Measurements from ENCODE around the gene CCL18.
"Not testable (repeated sequence)": the region's sequence is repeated elsewhere in the genome, so short reads cannot be mapped to it uniquely, and the experiment has no call there.

The CCL18 gene, protein sequence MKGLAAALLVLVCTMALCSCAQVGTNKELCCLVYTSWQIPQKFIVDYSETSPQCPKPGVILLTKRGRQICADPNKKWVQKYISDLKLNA

DNA sequence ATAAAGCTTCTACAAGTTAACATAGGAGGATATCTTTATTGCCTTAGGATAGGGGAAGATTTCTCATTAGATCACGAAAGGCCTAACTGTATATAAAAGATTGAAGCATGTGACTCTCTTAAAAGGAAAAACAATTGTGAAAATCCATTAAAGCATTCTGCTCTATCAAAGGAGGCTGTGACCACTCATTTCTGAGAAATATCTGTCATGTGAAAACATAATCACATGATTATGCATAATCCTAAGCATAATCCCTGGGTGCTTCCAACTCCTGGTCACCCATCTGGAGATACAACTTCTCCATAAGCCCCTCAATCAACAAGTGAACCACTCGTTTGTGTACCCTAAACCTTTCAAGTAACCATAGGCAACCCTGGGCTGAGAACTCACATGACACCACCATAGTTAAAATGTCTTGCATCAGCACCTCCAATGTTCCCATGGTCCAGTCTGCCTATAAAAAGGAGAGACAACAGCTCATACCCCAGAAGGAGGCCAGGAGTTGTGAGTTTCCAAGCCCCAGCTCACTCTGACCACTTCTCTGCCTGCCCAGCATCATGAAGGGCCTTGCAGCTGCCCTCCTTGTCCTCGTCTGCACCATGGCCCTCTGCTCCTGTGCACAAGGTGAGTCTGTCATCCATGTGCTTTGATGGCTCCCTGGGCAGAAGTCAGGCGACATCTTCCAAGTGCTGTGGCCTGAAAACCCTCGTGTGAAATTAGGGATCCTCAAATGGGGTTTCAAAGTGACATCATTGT is at the start of gene CCL18:
Gene CCL18 (plus strand): TSS at position 487 of the 756 bp plus-strand sequence. CDS start 71 bp downstream, at position 558.
- DNase-seq = no peak

DNA sequence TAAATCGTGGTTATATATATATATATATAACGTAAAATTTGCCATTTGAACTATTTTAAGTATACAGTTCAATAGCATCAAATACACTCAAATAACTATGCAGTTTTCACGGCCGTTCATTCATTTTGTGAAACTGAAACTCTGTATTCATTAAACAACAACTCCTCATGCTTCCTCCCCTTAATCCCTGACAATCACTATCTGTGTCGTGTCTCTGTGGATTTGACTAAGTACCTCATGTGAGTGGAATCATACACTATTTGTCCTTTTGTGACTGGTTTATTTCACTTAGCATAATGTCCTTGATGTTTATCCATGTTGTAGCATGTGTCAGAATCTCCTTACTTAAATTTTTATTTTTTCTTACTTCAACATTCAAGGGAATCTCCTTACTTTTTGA is 49.1 kb upstream of the CCL18 start:
- no peak for DNase-seq

DNA sequence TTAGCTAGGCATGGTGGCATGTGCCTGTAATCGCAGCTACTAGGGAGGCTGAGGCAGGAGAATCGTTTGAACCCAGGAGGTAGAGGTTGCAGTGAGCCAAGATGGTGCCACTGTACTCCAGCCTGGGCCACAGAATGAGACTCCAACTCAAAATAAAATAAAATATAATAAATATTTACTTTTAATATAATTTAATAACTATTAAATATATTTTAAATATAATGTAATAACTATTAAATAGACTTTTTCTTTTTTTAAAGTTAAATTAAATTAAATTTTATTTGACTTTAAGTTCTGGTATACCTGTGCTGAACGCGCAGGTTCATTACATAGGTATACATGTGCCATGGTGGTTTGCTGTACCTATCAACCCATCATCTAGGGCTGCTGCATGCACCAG is 48.2 kb upstream of the CCL18 start:
- DNase-seq = not testable (repeated sequence)

DNA sequence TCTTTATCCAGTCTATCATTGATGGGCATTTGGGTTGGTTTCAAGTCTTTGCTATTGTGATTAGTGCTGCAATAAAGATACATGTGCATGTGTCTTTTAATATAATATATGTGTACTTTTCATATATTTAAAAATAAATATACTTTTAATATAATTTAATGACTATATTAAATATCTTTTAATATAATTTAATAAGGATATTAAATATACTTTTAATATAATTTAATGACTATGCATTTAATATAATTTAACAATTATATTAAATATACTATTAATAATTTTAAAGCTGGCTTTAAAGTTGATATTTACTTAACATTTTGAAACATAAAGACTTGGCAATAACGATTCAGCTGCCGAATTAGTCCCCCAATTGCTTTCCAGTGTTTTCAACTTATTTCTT is 47.5 kb upstream of the CCL18 start:
- DNase-seq = no peak

DNA sequence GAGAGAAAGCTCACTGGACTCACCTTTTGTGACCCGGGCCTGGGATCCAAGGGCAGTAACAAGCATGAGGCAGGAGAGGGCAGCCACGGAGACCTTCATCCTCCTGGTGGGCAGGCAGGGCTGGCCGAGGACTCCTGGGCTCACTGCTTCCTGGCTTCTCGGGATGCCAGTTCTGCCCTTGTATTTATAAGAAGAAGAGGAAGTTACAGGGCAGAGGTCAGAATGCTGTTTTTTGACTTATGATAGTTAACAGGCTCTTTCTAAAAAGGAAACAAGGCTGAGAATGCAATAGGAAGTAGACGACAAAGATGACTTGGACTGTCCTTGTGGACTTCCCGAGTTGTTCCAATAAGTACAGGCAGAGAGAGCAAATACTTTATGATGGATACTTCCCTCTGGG is 46.3 kb upstream of the CCL18 start, which contains the start of gene CCL23:
Gene CCL23 (minus strand): TSS at position 174 of the 400 bp plus-strand sequence. CDS start 75 bp downstream, at position 99.
- no peak for DNase-seq

DNA sequence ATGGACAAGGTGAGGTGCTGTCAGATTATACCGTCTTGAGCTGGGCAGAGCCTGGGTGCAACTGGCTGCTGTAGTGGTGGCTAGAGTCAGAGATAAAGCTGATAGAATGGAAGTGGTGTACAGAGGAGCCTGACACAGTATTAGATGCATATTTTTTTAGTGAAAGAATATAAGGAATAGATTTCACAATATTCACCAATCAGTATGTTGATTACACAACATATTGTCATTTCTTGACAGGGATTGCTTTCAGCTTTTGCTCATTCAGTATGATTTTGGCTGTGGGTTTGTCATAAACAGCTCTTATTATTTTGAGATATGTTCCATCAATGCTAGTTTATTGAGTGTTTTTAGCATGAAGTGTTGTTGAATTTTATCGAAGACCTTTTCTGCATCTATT is 44.6 kb upstream of the CCL18 start:
- no peak for DNase-seq

DNA sequence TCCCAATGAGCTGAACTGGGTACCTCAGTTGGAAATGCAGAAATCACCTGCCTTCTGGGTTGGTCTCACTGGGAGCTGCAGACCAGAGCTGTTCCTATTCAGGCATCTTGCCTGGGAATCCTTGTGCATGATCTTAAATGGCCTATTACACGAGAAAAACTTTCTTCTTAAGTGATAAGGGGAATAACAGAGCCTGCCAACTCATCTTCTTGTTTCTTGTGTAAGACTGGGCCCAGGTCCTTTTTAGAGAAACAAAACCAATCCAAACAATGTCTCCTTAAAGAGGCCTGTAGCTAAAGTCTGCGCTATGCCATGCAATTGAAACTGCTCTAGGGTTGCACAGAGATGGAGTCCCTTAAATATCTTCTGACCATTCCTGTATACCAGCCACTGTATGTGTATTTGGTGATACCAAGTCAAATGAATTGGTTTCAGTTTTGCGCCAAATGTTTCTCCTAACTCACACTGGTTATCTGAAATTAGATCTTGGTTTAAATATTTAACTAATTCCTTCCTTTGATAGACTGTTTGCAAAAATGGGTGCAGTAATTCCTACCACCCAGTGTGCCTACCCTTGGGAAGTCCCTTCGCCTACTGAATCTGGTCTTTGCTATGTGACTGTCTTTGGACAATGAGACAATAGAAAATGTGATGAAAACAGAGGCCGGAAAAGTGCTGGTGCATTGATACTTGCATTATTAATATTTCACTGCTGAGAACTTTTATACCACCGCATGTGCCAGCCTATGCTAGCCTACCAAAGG is 39.8 kb upstream of the CCL18 start:
- DNase-seq = no peak

DNA sequence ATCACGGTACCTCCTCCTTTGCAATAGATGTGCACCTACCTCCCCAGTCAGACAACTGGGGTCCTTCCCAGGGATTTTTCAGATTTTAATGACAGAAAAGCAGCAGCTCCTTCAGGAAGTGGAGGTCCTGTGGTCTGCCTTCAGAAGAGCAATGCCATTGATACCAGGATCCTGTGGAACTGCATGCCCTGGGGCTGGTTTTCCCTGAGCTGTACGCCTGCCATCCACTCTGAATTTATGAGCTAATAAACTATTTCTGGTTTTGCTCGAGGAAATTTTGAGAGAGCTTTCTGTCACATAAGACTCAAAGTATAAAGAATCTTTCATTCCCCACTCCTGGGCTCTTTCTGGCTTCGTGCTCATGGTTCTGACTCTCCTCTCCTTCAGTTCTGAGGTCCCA is 36.3 kb upstream of the CCL18 start:
- DNase-seq = no peak

DNA sequence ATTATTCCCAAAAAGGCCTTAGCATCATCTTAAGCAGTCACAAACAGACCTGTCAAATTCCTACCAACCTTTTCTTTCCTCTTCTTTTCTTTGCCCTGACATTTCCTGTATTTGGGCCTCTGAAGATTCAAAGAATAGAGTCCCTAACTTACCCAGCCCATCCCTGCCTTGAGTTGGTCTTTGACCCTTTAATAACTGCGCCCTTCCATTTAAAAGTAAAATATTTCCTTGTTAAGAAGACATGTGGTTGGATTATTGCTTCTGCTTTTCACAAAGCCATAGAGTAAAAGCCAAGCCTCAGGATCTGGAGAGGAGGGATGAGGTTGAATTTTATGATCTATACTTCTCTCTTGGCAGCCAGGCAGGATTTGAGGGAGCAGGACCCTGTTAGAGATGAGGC is 33.1 kb upstream of the CCL18 start:
- no peak for DNase-seq

DNA sequence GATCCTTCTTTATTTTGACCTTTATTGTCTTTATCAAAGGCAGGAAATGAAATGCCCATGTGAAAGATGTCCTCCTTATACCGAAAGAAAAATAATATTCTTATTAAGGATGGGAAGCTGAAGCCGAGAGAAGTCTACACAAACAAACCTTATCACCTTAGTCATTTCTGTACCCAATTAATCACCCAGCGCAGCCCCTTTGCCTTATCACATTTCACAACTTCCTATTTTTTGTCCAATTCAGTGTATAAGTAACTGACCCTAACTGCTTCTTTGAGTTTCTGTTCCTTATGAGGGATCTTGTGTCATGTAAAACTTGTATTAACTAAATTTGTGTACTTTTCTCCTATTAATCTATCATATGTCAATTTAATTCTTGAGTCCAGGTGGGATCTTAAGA is 29.9 kb upstream of the CCL18 start:
- DNase-seq = no peak

DNA sequence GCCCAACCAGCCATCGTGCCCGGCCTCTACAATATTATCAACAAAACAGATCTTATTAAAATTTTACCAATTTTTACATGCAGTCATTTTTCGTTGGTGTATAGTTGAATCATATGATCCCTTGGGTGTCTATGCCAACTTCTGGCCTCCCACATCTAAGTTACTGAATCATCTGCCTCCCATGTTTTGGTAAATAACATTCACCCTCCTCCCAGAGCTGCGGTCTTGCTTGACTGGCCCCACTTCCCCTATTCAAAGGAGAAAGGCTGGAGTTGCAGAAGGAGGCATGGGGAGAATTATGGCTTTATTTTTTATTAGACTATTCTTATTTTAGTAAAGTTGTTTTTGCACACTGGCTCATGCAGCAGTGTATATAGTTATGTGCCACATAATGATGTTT is 27.8 kb upstream of the CCL18 start:
- DNase-seq = no peak

DNA sequence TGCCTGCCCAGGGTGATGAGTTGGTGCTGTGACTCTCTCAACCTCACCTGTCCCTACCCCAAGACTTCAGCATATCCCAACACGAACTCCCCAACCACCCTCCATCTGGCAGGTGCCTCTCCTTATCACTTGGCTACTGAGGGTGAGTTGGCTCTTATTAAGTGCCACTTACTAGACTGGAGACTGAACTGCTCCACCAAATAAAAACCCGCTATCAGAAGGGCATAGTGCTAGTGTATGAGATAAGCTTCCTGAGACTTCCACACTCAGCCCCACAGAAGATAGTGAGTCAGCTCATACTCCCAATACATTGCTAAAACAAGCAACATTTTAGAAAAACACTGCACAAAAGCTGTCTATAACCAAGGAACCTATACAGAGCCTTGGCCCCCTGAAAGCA is 16.0 kb upstream of the CCL18 start:
- DNase-seq = no peak

DNA sequence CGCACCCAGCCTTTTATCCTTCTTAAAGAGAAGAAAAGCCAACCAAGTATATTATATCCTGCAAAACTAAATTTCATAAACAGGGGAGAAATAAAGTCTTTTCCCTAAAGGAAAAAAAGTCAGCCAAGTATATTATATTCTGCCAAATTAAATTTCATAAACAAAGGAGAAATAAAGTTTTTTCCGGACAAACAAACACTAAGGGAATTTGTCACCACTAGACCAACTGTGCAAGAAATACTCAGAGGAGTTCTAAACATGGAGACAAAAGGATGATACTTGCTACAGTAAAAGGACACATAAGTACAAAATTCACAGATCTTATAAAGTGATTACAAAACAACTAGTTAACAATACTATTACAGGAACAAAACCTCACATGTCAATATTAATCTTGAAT is 14.4 kb upstream of the CCL18 start:
- no peak for DNase-seq

DNA sequence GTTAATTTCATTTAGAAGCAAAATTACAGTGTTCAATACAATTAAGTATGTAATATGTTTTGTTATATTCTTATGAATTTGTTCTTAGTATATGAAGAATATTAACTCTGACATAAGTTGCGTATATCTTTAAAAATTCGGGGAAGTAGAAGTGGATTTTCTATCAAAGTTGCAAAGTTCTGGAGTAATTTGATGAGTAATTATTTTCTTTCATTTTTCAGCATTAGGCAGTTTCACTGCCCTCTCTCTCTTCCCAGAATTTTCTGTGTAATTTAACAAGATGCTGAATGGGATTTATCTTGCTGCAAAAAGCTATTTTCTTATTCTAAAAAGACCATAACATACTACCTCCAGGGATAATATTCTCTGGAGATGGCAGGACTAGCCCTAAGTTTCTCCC is 8.9 kb upstream of the CCL18 start:
- DNase-seq = no peak

DNA sequence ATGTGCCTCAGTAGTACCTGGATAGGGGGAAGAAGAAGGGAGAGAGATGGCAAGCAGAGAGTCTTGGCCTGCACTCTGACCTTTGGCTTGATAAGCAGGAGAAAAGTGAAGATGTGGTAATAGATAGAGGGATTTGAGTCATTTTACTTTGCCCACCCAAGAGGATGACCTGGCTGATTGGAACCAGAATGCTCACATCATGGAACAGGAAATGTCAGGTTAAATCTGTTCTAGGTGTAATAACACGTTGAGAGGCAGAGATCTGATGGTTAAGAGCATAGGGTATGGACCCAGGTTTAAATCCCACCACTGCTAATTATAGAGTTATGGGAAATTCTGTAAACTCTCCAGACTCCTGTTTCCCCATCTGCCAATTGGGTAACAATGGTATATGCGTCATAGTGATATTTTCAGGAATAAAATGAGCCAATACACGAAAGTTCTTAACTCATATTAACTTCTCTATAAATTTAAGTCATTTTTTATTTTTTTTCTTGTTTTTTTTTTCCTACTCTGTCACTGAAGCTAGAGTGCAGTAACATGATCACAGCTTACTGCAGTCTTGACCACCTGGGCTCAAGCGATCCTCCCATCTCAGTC is 8.1 kb upstream of the CCL18 start:
- DNase-seq = no peak

DNA sequence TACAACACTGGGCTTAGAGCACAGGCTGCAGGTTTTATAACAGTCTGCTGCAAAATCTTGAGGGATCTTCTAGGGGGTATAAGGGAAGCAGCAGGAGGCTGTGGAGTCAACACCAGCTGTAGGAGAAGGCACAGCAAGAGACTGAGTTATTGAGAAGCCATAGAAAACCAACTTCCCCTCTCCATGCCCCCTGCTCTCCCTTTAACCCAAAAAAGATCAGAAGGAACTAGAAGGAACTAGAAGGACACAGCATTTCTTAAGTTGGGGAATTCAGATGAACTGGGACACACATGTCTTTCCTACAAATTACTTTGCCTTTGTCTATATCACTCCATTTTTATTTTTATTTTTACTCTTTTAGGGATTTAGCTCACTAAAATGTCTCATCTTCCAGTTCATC is 6.2 kb upstream of the CCL18 start:
- no peak for DNase-seq

DNA sequence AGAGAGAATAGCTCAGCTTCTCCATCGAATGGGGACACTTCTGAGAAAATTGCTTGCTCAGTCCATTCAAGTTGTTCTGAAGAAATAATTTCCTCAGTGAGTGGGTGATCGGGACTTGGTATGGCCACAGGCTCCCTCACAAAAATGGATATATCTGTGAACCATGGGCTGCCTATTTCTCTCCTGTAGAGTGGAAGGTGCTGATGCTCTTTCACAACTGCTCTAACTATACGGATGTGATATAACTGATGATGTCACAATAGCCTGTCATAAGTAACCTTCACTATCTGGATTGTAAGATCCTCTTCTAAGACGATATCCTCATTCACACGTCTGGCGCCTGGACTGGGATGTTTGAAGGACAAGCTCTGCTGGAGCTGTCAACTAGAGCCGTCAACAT is 4.7 kb upstream of the CCL18 start:
- no peak for DNase-seq

DNA sequence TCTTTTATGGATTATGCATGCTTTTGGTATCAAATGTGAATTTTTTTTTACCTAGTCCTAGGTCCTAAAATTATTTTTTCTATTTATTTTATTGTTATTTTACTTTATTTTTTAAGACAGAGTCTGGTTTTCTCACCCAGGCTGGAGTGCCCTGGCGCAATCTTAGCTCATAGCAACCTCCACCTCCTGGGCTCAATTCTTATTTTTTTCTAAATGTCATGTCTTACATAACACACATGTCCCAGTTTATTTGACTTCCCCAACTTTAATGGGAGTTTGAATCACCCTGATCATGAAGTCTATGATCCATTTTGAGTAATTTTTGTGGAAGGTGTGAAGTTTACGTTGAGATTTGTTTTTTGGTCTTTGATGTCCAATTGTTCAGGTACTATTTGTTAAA is 3.3 kb upstream of the CCL18 start:
- DNase-seq = no peak

DNA sequence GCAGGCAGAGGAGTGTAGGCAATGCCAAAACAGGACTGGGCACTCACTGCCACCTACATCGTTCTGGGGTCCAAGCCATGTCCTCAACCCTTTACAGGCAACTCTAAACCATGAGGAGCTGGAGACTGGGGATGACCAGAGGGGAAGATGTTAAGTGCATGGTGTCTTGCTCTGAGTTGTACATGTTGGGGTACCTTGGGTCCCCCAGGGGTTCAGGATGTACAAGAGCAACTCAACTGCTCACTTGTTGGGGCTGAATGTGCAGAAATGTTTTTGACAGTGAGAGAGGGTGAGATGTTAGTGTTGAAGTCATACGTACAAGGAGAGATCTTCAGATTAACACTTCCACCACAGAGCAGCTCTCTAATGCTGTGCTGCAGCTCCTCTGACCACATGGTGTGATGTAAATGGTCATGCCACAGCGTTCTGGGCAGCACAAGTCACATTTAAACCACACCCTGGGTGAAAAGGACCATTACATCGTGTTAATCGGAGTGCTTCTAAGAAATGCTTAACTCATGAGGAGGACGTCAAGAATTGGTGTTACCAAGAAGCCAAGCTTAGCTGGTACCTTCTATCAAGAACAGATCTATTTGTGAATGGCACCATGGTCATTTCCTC is 2.4 kb downstream of the CCL18 start:
- no peak for DNase-seq

DNA sequence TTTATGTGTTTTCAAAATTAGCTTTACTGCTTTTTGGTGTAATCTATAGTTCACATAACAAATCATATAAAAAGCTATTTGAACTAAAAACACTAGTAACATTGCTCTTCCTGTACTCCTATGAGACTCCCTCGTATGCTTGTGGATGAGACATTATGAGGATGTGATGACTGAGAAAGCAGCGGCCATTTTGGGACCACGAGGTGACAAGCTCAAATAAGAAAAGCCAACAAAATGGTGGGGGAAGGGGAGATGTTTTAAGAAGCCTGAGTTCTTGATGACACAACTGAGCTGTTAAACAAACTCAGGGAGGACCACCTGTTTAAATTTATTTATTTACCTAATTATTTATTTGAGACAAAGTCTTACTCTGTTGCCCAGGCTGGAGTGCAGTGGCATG is 4.5 kb downstream of the CCL18 start:
- DNase-seq = no peak

DNA sequence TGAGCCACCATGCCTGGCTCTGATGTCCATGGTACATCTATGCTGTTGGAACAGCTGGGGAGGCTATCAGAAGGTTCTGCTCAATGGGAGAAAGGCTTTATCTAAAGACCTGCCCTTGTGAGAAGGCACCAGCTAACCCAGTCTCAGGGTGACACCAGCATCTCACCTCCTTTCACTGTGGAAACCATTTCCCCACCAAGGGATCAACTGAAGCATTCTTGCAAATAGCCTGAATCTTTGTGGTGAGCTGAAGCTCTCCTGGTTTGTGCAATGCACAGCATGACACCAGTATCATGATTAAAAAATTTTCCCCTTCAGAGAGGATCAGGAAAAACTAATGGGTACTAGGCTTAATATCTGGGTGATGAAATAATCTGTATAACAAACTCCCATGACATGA is 5.1 kb downstream of the CCL18 start:
- no peak for DNase-seq

DNA sequence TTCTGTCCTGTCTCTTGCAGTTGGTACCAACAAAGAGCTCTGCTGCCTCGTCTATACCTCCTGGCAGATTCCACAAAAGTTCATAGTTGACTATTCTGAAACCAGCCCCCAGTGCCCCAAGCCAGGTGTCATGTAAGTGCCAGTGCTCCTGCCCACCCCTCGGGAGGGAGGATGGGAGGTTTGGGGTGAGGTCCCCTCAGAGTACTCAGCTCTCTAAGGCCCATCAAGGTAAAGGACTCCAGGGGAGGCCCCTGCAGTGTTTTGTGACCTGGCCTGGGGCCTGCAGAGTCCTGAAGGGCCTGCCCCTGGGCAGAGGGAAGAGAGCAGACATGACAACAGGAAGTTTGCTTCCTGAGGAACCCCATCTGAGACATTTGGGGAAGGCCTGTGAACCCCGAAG is 6.4 kb downstream of the CCL18 start:
- DNase-seq = no peak

DNA sequence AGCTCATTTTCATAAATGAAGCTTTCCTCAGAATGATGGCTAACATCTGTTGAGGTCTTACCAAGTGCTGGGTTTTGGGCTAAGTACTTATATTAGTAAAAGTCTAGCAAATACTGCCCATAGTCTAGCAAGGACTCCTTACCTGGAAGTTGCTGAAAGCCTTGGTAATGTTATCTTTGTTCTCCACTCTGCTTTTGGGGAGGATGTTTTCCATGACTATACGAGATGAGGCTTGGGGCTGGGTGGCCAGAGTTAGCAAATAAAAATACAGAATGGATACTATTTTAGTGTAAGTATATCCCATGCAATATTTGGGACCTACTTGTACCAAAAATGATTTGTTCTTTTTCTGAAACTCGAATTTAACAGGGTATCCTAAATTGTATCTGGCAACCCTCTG is 7.7 kb downstream of the CCL18 start:
- DNase-seq = no peak

Data from activated CD4-positive, alpha-beta T cell treated with anti-CD3 and anti-CD28 coated beads, Interleukin-2, amount 50 U/mL, for 4 hours (primary cell).